Motor neuron (in vitro differentiated cells): ENCODE data around the gene FUCA1. TPM values are rescaled to one million over a fixed set of nuclear protein-coding genes. Genes with fewer than 3 reads are reported as not detected.

Experiments used
- total RNA-seq, 8 experiments: library from RNA; unstranded; fragments of 300-600 nt; gene quantifications; 2 replicates each; pipeline versions ENCODE4 v1.2.3 to v1.2.4, GENCODE V29; 2022

Gene FUCA1
- total RNA-seq, 8 experiments from 2014 or later = 6.5 to 23.1 (median 18.9) TPM

Other genes starting within 250 kb of the FUCA1 start
- gene RPL11, start 176.5 kb downstream of the FUCA1 start, total RNA-seq = 1,000 to 10,000 TPM; 1,687 to 4,332 (median 2,623) TPM
- 10 to 100 TPM; 28.5 to 54.9 (median 37.2) TPM for gene ELOA, start 124.8 kb downstream of the FUCA1 start, total RNA-seq
- gene PITHD1, start 89.9 kb downstream of the FUCA1 start, total RNA-seq = 100 to 1,000 TPM in 2 of 8 experiments, 10 to 100 TPM in 6; 40.1 to 106 (median 82.9) TPM
- 100 to 1,000 TPM in 1 of 8 experiments, 10 to 100 TPM in 7; 42.4 to 120 (median 61.1) TPM for gene LYPLA2, start 77.1 kb downstream of the FUCA1 start, total RNA-seq
- gene GALE, start 67.5 kb downstream of the FUCA1 start, total RNA-seq = 10 to 100 TPM; 18.2 to 57.1 (median 44.3) TPM
- 10 to 100 TPM; 26.9 to 58.0 (median 42.2) TPM for gene HMGCL, start 42.9 kb downstream of the FUCA1 start, total RNA-seq
- gene CNR2, start 45.1 kb upstream of the FUCA1 start, total RNA-seq = under 1 TPM in 4 of 8 experiments, not detected in 4; 0.09 to 0.57 (median 0.11) TPM
- gene PNRC2, start 91.5 kb upstream of the FUCA1 start, total RNA-seq = 100 to 1,000 TPM in 1 of 8 experiments, 10 to 100 TPM in 7; 71.0 to 157 (median 83.7) TPM
- gene SRSF10, start 112.0 kb upstream of the FUCA1 start, total RNA-seq = 100 to 1,000 TPM; 101 to 230 (median 169) TPM
- gene MYOM3, start 243.8 kb upstream of the FUCA1 start, total RNA-seq = 1 to 10 TPM in 1 of 8 experiments, under 1 TPM in 7; 0.05 to 1.2 (median 0.28) TPM